ENCODE data around the gene GSTA3.

GRCh38 chr6:52933778-52934177 lies 24.3 kb upstream of the GSTA3 start:
- no peak for TF ChIP-seq ZNF70 (CRISPR knock-in tag; IDR thresholded peaks at IDR 0.05)
- TF ChIP-seq ZC3H10 (CRISPR knock-in tag; IDR thresholded peaks at IDR 0.05) = no peak
